NCI-H748 treated with DMSO at 0.1 percent for 48 hours (cell line): Measurements from ENCODE around the gene SAA1.
"Not testable (repeated sequence)": the region's sequence is repeated elsewhere in the genome, so short reads cannot be mapped to it uniquely, and the experiment has no call there.

Source experiments
- DNase-seq: peaks from one replicate; lab custom pipeline; 2025; lab: John Stamatoyannopoulos, UW

Gene SAA1

GRCh38 chr11:18259259-18259658 is 6.8 kb upstream of the SAA1 start:
- no peak for DNase-seq

DNA sequence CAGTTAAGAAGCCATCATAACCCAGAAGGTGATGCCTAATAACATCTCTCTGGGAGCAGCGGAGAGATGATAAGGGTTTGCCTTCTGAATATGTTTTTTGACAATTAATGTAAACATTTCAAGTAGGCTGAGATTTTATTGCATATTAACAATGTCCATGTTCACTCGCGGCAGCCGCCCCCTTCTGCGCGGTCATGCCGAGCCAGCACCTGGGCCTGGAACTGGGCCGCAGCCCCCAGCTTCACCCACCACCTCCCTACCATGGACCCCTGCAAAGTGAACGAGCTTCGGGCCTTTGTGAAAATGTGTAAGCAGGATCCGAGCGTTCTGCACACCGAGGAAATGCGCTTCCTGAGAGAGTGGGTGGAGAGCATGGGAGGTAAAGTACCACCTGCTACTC is 4.3 kb upstream of the SAA1 start:
- DNase-seq, result no peak

DNA sequence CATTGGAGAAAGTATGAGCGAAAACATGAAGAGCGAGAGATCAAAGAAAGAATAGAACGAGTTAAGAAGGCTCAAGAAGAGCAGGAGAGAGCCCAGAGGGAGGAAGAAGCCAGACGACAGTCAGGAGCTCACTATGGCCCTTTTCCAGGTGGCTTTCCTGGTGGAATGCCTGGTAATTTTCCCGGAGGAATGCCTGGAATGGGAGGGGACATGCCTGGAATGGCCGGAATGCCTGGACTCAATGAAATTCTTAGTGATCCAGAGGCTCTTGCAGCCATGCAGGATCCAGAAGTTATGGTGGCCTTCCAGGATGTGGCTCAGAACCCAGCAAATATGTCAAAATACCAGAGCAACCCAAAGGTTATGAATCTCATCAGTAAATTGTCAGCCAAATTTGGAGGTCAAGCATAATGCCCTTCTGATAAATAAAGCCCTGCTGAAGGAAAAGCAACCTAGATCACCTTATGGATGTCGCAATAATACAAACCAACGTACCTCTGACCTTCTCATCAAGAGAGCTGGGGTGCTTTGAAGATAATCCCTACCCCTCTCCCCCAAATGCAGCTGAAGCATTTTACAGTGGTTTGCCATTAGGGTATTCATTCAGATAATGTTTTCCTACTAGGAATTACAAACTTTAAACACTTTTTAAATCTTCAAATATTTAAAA is 3.2 kb upstream of the SAA1 start:
- not testable (repeated sequence) for DNase-seq

GRCh38 chr11:18264035-18264434 is 2.0 kb upstream of the SAA1 start:
- DNase-seq, result no peak

- no peak for DNase-seq
Observed at GRCh38 chr11:18264677-18265555, 1.1 kb upstream of the SAA1 start.

DNA sequence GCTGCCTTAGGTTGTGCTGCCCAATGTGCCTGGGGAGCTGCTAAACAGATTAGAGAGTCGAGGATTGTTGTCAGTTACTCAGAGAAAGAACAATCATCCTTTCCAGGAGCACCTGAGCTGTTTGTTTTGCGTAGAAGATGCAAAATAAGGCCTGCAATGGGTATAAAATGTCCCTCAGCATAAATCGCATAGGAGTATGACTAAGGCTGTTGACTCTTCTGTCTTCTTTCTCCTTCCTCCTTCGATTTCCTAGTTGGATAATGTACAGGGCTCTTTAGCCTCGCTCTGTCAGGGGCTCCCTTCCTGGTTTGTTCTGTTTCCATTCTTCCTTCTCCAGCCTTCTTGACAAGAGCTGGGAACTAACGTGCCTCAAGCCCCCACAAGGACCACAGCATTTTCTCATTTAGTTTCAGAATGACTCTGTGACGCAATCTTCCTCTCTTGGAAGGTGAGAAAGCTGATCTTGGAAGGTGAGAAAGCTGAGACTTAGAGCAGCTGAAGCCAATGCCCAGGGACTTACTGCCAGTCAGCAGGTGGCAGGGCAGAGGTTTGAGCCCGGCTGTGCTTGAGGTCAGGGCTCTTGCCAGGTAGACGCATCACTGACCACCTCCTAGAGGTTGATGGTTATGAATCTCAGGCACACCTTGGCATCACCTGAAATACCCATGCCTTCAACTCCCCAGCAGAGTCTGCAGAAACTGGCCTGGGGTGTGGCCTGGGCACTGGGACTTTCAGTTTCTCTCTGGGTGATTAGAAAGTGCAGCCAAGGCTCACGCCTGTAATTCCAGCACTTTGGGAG is 1.5 kb downstream of the SAA1 start:
- not testable (repeated sequence) for DNase-seq

- DNase-seq, result not testable (repeated sequence)
Observed at GRCh38 chr11:18269252-18269651, 3.2 kb downstream of the SAA1 start.

DNA sequence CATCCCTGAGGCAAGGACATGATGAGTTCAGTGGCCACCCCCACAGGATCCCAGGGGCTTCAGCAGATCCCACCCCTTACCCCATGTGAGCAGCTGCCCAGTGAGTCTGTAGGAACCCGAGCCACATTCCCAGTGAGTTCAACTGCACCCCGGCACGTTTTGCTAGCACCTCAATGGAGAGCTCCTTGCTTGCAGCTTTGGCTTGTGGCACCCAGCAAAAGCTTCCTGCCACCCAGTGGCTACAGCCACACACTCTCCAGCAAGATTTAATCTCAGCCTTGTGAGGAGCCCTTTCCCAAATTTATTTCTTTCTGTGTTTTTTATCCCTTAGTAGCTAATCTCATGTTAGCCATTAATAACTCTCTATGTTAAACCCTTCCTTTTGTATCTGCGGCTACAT is 4.0 kb downstream of the SAA1 start:
- no peak for DNase-seq

DNA sequence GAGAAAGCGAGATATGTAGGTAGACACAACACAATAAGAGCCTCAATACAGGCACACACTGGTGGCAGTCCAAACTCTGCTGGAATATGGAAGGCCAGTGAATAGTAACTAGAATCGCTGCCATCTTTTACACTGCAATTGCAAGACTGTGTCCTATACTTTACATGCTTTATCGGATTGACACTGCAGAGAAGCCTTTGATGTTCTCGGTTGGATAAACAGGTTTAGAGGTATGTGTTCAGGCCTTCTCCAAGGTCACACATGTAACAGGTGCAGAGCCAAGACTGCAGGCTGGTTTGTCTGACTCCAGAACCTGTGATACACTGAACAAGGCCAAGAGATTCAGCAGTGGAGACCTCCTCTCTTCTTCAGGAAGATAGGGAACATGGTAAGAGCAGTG is 5.1 kb downstream of the SAA1 start:
- DNase-seq, result no peak

- DNase-seq, result no peak
Observed at GRCh38 chr11:18277565-18278271, 11.7 kb downstream of the SAA1 start.

DNA sequence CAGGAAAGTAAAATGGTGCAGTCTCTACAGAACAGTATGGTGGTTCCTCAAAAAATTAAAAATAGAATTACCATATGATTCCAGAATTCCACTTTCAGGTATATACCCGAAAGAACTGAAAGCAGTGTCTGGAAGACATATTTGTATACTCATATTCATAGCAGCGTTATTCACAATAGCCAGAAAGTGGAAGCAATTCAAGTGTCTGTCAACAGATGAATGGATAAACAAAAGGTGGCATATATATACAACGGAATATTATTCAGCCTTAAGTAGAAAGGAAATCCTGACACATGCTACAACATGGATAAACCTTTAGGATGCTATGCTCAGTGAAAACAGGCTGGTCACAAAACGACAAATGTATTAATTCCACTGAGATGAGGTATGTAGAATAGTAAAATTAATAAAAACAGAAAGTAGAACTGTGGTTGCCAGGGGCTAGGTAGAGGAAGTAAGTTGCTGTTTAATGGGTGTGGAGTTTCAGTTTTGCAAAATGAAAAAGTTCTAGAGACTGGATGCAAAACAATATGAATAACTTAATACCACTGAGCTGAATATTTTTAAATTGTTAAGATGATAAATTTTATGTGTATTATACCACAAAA is 14.5 kb downstream of the SAA1 start:
- no peak for DNase-seq

DNA sequence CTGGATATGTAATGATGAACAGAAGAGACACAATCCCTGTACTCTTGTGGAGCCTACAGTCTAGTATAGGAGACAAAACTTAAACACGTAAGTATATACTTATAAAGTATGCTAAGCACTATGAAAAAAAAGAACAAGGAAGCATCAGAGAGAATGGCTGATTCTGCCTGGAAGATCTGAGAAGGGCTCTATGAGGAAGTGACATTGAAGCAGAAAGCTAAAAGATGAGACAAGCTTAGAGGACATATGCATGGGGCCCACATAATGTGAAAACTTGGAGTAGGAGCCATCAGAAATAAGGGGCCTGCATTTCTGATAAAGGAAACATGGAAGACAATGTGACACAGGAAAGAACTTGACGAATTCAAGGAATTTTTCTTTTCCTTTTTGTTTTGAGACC is 16.6 kb downstream of the SAA1 start:
- DNase-seq, result no peak

DNA sequence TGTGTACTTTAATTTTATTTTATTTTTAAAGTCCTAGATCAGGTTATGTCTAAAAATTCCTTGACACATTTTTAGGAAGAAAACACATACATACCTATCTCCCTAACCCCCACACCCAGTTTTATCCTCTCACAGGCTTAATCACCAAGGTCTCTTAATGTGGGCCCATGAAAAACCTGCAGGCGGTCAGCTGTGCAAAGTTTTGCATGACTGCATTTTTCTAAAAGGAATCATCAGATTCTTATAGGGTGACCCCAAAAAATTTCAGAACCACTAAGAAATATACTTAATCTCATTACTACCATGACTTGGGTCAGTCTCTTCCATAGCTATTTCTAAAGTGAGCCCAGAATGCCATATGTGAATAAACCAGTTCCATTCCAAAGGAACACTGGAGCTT is 19.8 kb downstream of the SAA1 start:
- no peak for DNase-seq

DNA sequence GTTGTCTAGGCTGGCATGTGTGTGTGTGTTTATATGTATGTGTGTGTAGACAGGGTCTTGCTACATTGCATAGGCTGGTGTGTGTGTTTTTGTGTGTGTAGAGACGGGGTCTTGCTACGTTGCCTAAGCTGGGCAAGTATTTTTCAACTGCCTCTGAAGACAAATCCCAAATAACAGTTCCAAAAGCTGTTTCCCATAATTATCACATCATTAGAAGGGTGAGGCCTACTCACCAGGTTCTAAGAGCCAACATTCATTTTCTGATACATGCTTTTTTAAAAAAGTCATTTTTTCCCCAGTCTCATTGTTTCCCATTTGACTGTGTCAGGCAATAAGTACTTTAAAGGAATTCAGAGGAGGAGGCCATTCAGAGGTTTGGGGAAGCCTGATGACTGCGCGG is 22.8 kb downstream of the SAA1 start:
- DNase-seq, result no peak

GRCh38 chr11:18294862-18295261 is 28.8 kb downstream of the SAA1 start:
- DNase-seq, result no peak

- no peak for DNase-seq
Observed at GRCh38 chr11:18295316-18295715, 29.3 kb downstream of the SAA1 start.

DNA sequence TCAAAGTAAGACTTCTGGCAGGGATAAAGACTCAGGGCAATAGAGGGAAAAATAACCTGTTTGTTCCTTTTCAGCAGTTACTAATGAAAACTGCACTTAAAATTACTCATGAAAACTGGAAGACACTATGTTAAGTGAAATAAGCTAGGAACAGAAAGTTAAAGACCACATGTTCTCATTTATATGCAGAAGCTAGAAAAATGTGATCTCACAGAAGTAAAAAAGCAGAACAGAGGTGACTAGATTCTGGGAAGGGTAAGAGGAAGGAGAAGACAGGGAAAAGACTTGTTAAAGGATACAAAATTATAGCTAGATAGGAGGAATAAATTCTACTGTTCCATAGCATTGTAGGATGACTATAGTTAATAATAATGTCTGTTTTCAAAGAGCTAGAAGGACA is 33.7 kb downstream of the SAA1 start:
- no peak for DNase-seq

DNA sequence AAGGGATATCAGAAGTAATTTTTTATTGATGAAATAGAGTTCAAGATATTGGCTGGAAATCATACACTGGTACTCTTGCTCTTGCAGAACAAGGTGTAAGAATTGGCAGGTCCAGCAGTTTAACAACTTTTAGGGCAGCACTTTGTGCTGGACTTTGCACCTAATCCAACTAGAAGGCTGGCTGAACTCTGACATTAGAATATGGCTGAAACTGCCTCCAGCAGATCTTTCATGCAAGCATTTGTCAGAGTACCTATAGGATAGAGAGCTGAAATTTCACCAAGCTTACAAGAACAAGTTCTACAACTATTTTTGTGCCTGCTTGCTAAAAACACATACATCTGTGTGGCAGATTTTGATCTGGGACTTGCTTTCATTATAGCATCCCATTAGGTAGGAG is 38.7 kb downstream of the SAA1 start:
- no peak for DNase-seq

DNA sequence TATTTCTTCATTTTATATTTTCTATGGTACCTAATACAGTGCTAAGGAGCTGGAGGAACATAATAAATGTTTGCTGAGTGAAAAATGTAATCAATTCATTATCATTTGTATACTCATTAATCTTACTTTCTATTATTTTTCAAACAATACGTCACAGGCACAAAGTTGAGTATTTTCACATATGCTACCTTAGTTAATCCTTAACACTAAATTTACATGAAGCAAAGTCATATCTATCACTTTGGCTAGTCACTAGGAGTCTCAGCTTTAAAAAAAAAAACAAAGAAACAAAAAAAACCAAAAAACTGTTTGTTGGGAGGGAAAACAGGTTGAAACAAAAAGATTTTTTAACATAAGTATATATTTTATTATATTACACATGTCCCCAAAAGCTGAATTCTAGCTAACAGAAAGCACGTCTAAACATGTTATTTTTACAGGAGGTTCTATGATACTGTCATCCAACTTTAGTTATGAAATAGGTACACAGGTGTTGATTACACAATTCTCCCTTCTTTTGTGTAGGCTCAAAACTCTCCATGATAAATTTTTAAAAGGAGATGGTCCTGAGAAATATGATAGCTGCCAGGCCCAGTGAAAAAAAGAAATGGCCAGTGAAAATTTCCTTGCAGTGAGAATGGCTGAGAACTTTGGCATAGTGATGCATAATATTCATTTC is 41.5 kb downstream of the SAA1 start:
- DNase-seq, result no peak

DNA sequence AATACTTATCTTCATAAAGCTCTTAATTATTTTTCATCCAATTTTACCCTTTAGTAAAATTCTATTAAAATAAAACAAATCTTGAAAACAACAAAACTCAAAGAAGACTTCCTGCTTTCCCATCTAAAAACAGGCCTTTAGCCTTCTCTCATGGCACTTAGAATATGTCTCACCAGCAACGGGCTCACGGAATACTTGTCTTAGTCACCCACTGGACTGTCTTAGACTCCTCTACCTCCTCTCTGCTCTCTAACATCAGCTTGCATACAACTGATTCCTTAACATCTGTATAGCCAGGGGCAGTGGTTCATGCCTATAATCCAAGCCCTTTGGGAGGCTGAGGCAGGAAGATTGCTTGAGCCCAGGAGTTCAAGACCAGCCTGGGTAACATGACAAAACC is 42.2 kb downstream of the SAA1 start:
- DNase-seq, result no peak

- no peak for DNase-seq
Observed at GRCh38 chr11:18309691-18310090, 43.6 kb downstream of the SAA1 start.
